CD4-positive, alpha-beta T cell treated with Interleukin-15 for 4 hours (primary cell): ENCODE data around the gene CAMTA1.

Source experiments
- DNase-seq: peaks from one replicate; pipeline ENCODE4 v3.0.0-alpha.2; 2020; ENCODE audit warnings: low spot score

CAMTA1 gene

DNA sequence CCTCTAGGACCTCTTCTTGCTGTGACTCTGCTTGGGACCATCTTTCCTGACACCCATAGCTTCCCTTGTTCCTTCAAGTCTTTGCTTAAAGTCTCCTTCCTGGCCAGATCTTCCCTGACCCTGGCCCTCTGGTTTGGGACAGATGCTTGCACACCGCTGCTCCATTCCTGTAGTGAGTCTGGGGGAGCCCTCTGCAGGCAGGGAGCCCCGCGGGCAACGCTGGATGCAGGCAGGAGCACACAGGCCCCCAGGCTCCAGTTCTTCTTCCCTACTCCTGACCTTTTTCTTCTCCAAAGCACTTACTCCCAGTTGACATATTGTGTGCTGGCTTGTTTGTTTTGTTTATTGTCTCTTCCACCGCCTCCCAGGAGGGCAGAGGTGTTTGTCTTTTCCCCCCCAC lies 413.4 kb downstream of the CAMTA1 start:
- DNase-seq = no peak

DNA sequence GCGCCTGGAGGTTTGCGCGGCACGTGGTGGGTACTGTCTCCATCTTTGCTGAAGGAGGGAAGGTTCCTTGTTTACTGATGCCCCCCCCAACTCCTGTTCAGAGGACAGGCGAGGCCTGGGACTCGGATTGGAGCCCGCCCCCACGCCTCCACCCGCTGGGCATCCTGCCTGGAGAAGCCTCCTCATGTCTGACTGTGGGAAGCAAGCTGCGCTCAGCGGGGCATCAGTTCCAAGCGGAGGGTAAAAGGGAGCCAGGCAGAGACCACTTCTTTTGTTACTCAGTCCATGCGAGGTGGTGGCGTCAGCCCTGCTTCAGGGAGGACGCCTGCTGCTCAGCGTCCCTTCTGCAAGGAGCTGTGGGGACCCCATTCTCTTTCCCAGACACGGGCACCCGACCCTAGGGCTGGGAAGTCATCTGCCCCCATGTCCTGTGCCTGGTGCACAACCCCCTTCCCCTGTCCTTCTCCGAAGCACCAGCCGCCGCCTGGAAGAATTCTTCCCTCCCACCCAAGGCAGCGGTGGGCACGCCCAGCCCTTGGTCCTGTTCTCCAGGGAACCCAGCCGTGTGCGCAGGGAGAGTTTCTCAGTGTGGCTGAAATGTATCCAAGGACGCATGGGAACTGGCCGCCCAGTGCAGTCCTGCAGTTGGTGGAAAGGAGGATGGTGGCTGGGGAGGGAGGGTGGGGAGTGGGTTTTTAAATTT lies 414.0 kb downstream of the CAMTA1 start:
- DNase-seq = no peak

DNA sequence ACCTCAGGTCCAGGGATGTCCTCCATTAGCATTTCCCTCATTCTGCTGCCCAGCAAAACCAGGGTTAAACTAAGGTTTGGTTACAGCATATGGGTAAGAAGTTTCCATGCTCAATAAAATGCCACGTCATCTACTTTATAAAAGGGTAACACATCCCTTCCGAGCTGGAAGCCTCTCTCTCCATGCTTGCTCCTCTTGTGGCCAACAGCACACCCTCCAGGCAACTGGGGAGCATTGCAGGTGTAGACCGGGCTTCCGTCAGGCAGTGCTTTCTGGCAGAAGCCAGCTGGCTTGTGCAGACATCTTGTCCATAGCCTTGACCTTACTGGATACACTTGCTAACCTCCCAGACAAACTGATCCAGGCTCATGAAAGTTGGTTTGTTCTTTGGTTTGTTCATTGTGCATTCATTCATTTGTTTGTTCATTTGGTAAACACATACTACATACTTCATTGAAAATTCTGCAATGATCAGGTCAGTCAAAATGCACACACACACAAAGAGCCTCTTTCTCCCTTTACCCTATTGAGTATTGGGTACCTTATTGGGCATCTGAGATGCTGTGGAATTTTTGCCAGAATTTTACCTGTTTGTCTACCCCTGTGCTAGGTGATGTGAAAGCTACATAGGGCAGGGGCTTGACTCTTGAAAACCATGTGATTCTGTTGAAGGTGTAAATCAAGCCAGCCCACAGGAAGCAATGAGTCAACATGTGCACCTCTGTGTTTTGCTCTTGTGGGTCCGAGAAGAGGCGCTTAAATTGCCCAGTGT lies 422.8 kb downstream of the CAMTA1 start:
- no peak for DNase-seq

DNA sequence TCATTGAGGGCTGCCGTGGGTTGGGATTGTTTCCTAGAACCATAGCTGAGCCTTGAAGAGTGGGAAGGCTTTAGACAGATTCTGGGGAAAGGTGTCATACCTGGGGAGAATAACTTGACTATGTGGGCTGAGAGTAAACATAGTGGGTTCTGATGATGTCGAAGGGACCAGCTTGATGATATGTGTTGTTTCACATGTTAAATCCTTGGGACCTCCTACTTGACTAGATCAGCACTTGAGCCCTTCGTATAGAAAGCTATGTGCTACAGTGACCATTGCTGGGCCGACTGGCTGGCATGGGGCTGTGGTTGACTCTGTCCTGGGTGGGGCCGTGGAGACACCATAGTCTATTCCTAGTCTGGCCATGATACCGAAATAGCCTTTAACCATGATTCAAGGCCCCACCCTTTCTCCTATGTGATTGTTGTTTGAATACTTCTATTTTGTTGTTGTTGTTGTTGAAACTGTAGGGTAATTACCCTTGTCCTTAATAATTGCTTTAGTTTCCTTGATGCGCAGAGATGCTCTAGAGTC lies 423.5 kb downstream of the CAMTA1 start:
- DNase-seq = no peak

DNA sequence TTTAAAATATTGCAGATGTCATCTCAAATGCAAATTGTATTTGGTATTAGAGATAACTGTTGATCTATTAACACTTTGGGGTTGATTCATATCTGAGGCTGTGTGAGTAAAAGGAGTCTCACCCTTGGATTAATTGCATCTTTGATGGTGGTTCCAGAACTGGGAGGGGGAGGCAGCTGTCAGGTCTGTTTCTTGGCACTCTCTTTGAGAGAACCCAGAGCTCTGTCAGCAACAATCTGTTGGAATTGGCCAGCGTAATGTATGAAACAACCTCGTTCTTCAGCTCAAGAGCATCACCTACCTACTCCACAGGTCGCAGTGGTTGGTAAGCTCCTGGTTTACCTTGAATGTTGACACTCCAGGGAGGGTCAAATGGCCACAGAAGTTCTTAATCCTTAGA lies 424.1 kb downstream of the CAMTA1 start:
- DNase-seq = no peak

DNA sequence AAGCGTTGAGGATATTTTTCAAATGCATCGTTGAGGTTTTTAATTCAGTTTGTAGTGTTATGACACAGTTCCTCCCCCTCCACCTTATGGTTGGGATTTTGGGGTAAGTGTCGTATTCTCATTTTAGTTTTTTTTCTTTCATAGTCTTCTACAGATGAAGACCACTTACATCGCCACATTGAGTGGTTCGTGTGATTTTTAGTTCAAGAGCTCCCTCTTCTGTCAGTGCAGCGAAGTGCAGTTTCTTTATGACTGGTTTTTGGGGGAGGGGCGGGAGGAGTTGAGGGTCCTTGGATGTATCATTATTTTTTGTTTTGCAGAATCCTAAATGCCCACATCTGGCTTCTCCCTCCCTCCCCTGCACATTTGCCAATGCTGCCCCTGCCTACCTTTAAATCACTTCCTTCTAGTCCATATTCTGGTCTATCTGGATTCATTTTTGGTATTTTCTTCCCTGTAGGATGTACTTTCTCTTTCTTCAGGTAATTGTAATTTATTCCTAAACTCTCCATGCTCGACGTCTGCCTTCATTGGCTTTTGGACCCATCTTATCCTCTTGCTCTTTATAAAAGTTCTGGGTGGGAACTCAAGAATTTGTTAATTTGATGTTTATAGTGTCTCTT lies 433.1 kb downstream of the CAMTA1 start:
- DNase-seq = peak; percentile 14

DNA sequence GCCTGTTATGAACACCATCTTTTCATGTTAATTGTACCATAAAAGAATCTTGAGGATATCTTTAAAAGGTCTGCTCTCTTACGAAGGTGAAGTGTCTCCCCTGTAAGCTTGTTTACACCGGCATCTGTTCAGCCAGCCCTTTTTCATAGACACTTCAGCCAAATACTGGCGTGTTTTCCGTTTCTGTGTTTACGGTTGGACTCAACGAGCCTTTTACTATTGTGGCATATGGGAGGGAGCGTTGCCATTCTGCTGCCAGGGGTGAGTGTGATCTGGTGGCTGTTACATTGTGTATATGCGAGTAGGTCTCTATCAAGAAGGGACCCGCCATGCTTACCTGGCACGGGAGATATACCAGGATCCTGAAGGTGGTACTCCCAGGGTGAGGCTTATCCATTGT lies 433.8 kb downstream of the CAMTA1 start:
- no peak for DNase-seq

DNA sequence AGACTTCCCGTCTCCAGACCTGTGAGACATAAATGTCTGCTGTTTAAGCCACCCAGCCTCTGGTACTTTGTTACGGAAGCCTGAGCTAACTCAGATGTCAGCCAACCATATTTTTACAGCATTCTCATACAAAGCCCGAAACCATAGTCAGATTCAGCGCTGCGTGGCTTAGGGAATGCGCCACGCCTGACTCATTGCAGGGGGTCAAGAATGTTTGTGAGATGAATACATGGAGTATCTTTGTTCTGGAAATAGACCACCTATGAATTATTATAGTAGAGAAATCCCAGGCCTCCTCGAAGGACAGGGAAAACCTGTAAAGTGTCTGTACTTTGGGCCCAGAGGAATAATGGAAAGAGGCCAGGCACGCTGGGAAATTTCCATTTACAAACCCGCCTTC lies 434.8 kb downstream of the CAMTA1 start:
- DNase-seq = no peak

DNA sequence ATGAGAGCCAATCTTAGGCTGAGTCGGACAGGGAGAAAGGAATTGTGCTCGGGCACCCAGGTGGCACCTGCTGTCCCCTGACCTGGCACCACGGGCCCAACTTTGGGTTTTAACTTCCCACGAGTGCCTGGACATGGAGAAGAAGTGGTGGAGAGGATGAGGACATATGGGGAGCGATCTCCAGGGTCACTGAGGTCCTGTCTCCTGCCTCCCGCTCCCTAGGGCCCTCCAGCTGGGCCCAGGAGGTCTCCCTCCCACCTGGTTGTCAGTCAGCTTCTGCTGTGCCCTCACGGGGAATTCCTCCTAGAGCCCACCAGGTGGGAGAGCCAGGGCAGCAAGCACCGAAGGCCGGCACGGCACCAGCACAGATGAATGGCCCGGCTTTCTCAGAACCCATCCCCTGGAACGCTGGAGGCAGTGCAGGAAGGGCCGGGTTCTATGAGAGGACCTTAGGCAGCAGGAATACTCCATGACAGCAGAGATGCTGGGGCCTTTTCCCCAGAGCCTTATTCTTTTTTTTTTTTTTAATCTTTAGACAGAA lies 435.5 kb downstream of the CAMTA1 start:
- no peak for DNase-seq

DNA sequence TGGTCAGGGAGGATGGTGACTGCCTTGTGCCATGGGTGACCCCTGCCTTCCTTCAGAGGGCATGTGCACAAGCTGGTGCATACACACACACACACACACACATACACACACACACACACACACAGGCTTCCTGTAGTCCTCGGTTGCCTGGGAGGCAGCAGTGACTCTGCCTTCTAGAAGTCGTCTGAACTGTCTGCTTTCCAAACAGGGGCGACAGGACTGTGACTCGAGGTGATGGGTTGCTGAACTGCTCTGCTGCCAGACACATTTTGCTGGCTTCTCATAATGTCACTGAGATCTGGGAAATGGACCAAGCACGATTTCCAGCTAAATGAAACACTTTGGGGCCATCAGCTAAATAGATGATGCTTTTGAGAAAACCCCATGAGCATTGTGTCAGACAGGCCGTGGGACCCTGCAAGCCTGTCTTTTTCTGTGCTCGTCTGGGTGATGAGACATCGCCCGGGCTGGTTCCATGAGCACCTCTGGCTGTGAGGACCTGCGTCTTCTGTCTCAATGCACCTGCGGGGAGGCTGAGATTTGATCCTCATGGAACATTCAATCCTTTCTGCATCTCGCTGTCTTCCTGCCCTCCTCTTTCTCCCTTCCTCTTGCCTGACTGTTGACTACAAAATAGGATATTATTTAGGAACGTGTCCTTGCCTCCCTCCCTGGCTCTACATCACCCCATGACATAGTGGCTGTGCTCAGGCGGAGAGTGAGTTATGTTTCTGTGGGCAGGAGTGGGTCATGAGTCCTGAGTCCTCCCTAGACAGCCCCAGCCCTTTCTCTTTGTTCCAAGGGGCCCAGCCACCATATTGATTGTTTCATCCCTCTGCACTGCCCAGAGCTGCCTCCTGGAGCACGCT lies 436.8 kb downstream of the CAMTA1 start:
- DNase-seq = no peak

DNA sequence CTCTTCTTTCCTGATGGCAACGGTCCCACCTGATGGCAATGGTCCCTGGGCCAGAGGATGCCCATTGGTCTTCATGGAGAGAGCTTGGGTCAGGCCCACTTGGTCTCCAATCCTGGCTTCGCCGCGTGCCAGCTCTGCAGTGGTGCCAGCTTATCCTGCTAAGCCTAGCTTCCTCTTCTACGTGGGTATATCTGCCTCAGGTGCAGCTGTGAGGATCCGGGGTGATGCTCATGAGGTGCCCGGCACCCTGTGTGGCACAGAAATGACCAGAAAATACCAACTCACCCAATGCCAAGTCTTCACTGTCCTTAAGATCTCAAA lies 437.4 kb downstream of the CAMTA1 start:
- no peak for DNase-seq

DNA sequence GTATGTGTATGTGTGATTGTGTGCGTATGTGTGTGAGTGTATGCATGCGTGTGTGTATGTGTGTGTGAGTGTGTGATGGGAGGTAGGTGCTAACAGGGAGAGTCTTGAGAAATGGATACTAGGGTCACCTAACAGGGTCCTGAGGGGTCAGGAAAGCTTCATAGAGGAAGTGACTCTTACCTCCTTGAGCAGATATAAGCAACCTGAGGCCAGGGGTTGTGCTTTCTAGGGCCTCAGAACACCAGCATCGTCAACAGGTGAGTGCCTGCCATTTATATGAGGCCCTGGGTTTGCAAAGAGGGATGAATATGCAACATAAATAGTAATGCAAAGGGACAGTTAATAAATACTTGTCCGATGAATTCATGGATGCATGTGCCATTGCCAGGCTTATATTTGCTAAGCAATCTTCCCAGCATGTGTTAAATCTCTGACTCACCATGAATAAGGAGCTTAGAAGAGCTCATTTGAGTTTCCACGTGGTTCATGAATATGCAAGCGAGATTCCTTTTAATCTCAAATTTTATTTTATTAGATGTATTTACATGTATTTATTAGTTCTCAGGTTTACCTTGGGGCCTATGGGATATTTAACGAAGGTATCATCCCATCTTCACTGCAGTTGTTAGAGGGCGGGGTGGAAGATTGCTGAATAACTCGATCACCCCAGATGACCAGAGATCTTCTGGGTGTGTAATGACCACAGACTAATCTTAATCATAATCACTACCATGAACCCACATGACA lies 438.3 kb downstream of the CAMTA1 start:
- no peak for DNase-seq

DNA sequence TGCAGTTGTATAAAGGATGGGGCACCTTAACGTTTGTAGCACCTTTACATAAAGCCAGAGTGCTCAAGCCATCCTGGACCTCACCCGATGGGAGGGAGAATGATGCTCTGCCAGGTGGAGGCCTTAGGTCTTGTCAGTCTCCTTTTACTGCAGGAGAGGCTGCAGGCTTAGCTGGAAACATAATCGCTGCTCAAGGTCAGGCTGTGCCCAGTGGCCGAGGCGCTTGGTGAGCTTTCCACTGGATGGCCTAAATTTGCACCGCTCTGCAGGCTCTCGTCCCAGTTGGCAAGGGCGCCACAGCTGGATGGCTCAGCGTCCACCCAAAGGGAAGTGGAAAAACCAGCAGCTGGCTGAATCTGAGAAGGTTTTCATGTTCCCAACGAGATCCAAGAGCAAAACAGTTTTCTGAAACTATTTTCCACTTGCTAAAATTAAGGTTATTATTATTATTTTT lies 438.9 kb downstream of the CAMTA1 start:
- DNase-seq = no peak

DNA sequence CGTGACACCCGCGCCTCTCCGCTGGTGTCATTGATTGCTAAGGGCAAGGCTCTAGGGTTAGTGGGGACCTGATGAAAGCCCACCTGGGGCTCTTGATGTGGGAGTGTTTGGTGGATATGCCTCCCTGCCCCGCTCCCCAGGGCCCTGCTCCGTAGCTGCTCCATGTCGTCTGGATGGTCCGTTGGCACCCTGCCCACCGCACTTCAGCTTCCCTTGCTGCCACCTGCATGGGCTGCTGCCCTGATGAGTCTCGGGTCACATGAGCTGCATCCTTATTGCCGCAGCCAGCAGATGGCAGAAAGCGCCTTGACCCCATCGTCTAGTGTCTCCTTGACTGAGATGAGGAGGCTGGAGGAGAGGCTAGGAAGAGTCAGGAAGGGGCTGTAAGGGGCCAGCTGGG lies 439.4 kb downstream of the CAMTA1 start:
- DNase-seq = no peak

DNA sequence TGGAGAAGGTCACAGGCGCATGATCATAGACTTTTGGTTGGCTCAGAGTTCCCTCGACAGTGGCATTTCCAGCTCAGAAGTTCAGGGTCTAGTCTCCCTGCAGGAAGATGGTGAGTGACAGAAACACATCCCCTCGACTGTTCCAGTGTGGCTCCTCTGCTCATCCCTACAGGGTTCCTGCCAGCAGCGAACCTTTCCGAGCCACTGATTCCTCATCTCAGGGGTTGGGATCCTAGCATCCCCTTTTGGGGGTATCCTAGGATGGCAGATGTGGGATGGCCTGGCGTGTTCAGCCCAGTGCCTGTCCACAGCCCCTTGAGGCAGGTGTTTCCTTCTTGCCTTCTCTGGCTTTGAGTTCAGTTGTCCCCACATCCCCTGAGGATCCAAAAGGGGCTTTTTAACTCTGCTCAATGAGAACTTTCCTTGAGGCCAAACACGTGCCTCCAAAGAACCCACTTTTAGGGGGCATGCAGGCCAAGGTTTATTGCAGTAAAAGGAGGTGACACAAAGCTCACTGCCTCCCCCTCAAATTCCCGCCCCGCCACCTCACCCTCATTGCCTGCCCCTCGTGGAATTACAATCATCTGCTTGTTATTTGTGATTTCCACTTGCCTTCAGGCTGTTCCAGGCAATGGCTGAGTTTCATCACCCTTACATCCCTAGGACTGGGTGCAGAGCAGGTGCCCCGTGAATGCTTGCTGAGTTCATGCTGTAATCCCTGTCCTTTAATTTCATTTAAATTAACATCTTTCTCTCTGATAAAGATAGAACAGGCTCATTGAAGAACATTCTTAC lies 440.7 kb downstream of the CAMTA1 start:
- no peak for DNase-seq

DNA sequence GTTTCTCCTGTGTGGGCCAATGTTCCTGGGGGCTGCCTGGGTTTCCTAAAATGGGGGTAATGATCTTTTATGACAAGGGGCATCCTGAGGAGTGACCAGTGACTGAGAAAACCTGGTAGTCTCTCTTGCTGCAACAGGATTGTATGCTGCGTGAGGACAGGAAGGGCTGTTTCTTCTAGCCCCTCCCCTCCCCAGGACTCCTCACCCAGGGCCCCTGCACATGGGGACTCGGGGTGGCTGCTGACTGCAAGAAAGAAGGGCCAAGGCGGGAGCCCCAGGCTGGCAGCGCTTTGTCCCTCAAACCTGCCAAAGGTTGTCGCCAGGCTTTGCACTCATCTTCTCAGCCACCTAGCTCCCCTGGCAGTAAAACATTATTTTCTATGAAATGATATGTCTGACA lies 442.4 kb downstream of the CAMTA1 start:
- no peak for DNase-seq

DNA sequence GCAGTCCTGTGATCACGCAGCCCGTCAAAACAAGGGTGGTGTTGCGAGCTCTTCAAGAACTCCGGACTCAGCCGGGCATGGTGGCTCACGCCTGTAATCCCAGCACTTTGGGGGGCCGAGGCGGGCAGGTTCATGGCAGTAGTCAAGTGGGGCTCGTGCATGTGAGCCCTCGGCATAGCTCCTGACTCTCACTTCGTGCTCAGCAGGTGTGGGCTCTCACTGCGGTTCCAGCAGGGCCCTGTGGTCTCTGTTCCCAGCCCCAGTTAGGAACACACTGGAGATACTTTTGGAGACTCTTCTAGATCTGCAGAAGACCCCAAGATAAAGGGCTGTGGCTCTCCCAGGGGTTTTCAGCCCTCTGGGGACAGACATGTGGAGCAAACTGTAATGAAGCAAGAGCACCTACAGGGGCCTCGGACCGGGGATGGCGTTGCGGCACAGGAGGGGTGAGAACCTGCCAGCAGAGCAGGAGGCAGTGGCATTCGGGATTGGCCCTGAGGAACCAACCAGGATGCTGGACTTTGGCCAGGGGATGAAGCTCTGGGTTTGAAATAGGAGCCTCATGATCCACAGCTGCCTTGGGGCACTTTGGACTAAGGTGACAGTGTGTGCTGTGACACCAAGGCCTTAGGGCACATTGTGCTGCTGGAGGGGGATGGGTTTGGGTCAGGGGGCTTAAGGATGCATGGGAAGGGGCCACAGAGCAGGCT lies 443.2 kb downstream of the CAMTA1 start:
- DNase-seq = no peak

DNA sequence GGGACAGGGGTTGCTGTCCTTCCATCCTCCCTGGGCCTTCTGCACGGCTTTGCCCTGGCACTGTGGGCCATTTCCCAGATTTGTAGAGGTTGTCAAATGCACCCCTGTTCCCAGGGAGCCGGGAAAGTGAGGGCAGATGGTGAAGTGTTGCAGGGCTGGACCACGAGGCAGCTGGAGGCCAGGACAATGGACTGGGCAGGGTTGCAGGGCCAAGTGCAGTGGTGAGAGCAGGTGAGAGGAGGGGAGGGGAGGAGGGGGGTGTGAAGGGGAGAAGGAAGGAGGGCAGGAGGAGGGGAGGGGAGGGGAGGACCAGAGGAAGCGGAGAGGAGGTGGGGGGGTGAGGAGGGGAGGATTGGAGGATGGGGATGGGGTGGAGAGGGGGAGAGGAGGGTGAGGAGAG lies 443.9 kb downstream of the CAMTA1 start:
- no peak for DNase-seq
